HCT116 (cell line): ENCODE results near the gene SLC10A4.

ENCODE experiments used
- CEBPB ChIP-seq: IDR thresholded peaks from 2 replicates; pipeline ENCODE4 v1.6.1; 2012; ENCODE audit warnings: low read depth
- EZH2 ChIP-seq: fragments of 200-600 bp; sonication (generic); IDR thresholded peaks from 2 replicates; pipeline ENCODE4 v1.6.1; 2017; ENCODE audit warnings: antibody characterized with exemption, mixed run types
- EZH2phosphoT487 ChIP-seq: fragments of 200-600 bp; IDR thresholded peaks from 2 replicates; pipeline ENCODE4 v1.6.1; 2018; ENCODE audit warnings: antibody characterized with exemption, borderline replicate concordance
- FOSL1 ChIP-seq: IDR thresholded peaks from 2 replicates; pipeline ENCODE4 v1.6.1; 2012; ENCODE audit warnings: low read depth
- POLR2A ChIP-seq: IDR thresholded peaks from 2 replicates; pipeline ENCODE4 v1.7.0; 2011; ENCODE audit warnings: borderline replicate concordance; ENCODE audit not compliant: insufficient read depth, insufficient read length; ENCODE audit errors: extremely low read depth
- POLR2AphosphoS5 ChIP-seq: IDR thresholded peaks from 2 replicates; pipeline ENCODE4 v1.6.1; 2011; ENCODE audit warnings: mild to moderate bottlenecking, low read depth, low read length, moderate library complexity
- SRF ChIP-seq: IDR thresholded peaks from 2 replicates; pipeline ENCODE4 v1.6.1; 2012; ENCODE audit warnings: low read depth
- TF ChIP-seq, protein P1 (sequence below), 3 experiments: fragments of 200-600 bp in 1 of 3; sonication (generic) in 1 of 3; IDR thresholded peaks in 2 of 3; conservative IDR thresholded peaks in 1 of 3; 2 replicates each; pipeline ENCODE4 v1.5.1; 2012 to 2017; ENCODE audit warnings: low read depth in 2 of 3, low read length in 2 of 3, antibody characterized with exemption in 1 of 3, borderline replicate concordance in 1 of 3, control low read depth in 1 of 3, mild to moderate bottlenecking in 1 of 3, mixed read lengths in 1 of 3, mixed run types in 1 of 3, moderate library complexity in 1 of 3; ENCODE audit not compliant: insufficient read depth in 1 of 3

DNA sequence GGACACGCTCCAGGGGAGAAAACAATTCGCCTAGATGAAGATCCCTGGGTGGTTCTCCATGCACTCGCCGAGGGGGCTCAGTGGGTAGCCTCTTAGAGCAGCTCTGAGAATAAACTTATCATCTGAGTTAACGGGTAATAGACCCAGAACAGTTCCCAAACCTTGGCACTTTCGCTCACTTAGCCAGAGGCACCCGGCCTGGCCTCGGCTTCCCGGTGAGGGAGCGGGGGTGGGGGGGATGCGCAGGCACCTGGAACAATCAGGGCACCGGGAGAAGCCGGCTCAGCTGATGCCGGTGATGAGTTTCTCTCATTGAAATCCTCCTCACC lies 6.5 kb downstream of the SLC10A4 start:
- TF ChIP-seq EZH2phosphoT487 (no peak), FOSL1 (no peak), SRF (no peak), CEBPB (no peak), EZH2 (no peak), POLR2A (no peak), POLR2AphosphoS5 (no peak)
- TF ChIP-seq, protein P1, sequence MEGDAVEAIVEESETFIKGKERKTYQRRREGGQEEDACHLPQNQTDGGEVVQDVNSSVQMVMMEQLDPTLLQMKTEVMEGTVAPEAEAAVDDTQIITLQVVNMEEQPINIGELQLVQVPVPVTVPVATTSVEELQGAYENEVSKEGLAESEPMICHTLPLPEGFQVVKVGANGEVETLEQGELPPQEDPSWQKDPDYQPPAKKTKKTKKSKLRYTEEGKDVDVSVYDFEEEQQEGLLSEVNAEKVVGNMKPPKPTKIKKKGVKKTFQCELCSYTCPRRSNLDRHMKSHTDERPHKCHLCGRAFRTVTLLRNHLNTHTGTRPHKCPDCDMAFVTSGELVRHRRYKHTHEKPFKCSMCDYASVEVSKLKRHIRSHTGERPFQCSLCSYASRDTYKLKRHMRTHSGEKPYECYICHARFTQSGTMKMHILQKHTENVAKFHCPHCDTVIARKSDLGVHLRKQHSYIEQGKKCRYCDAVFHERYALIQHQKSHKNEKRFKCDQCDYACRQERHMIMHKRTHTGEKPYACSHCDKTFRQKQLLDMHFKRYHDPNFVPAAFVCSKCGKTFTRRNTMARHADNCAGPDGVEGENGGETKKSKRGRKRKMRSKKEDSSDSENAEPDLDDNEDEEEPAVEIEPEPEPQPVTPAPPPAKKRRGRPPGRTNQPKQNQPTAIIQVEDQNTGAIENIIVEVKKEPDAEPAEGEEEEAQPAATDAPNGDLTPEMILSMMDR (IDR thresholded peaks at IDR 0.05 in 2 of 3, conservative IDR thresholded peaks at IDR 0.05 in 1 of 3; ENCODE audit: borderline replicate concordance in 1 of 3, insufficient read depth in 1 of 3, low read depth in 2 of 3, low read length in 2 of 3) = no peak
